ENCODE results near the gene AK1. TPM values are rescaled to one million over a fixed set of nuclear protein-coding genes. Genes with fewer than 3 reads are reported as not detected.
A peak's percentile ranks its signal among the peaks of the same experiment; 100 is the strongest.

Gene AK1
- total and polyA plus RNA-seq, 9 of the 15 experiments (the other 6 are each of a cell fraction or from before 2014, with no cell fraction given): 10.1 to 71.8 (median 39.0) TPM

GRCh38 chr9:127869310-127870152, 7.9 kb downstream of the AK1 start (continued):
- TF ChIP-seq ZNF407 (IDR thresholded peaks at IDR 0.05; ENCODE audit: low read depth) (no peak), PHF8 (IDR thresholded peaks at IDR 0.05; ENCODE audit: borderline replicate concordance, low read length) (no peak), TFAP4 (CRISPR knock-in tag; IDR thresholded peaks at IDR 0.05; ENCODE audit: borderline replicate concordance) (peak; percentile 88), MYC (IDR thresholded peaks at IDR 0.05; ENCODE audit: low read depth, low read length) (peak; percentile 69), MYC (CRISPR knock-in tag; IDR thresholded peaks at IDR 0.05; ENCODE audit: borderline replicate concordance, low read depth) (no peak), XRCC5 (IDR thresholded peaks at IDR 0.05; ENCODE audit: low read depth, low read length) (peak; percentile 38; the same call in 1 of the 2 replicates), STAG1 (CRISPR knock-in tag; IDR thresholded peaks at IDR 0.05; ENCODE audit: borderline replicate concordance) (peak; percentile 90; the same call in 1 of the 2 replicates), TAL1 (IDR thresholded peaks at IDR 0.05) (no peak), BCOR (IDR thresholded peaks at IDR 0.05) (peak; percentile 56; the same call in 1 of the 2 replicates), ATF2 (CRISPR knock-in tag; IDR thresholded peaks at IDR 0.05) (no peak), ELF2 (CRISPR knock-in tag; IDR thresholded peaks at IDR 0.05) (peak; percentile 45; the same call in 1 of the 2 replicates), KHSRP (IDR thresholded peaks at IDR 0.05) (no peak)
